Prostate gland (tissue), 2 donors: Measurements from ENCODE around the gene TAGLN. TPM values are rescaled to one million over a fixed set of nuclear protein-coding genes. Genes with fewer than 3 reads are reported as not detected.
"Not testable (repeated sequence)": the region's sequence is repeated elsewhere in the genome, so short reads cannot be mapped to it uniquely, and the experiment has no call there.

ENCODE experiments used
- DNase-seq: peaks from one replicate; pipeline ENCODE4 v3.0.0-alpha.2; 2019; ENCODE audit warnings: low spot score
- H3K27ac ChIP-seq, 2 donors: fragments of 200-600 bp; sonication (generic); 2 replicates each; pipeline ENCODE4 v1.5.1; 2017 to 2019
- H3K27me3 ChIP-seq: fragments of 200-600 bp; sonication (generic); replicated peaks from 2 replicates; pipeline ENCODE4 v1.5.1; 2019; ENCODE audit not compliant: insufficient read depth
- H3K36me3 ChIP-seq, 2 donors: fragments of 200-600 bp; sonication (generic); 1 replicate in 1 of 2; 2 replicates in 1 of 2; pipeline versions ENCODE4 v1.5.1 to v1.8.1; 2017 to 2019
- H3K4me1 ChIP-seq: fragments of 200-600 bp; sonication (generic); replicated peaks from 2 replicates; pipeline ENCODE4 v1.5.1; 2019
- H3K4me3 ChIP-seq, 2 donors: fragments of 200-600 bp; sonication (generic); 2 replicates each; pipeline ENCODE4 v1.5.1; 2017 to 2019
- H3K9me3 ChIP-seq: fragments of 200-600 bp; sonication (generic); 2 replicates; pipeline ENCODE4 v1.5.1; 2017
- CTCF ChIP-seq, 4 experiments: fragments of 200-600 bp in 2 of 4; fragments of 450-650 bp in 2 of 4; sonication (generic) in 2 of 4; IDR thresholded peaks; 1 replicate in 3 of 4; 2 replicates in 1 of 4; pipeline ENCODE4 v1.5.1; 2016 to 2019; ENCODE audit warnings: antibody characterized with exemption in 4 of 4, mild to moderate bottlenecking in 2 of 4, moderate library complexity in 2 of 4
- POLR2A ChIP-seq: fragments of 450-650 bp; IDR thresholded peaks from one replicate; pipeline ENCODE4 v1.6.1; 2016; ENCODE audit warnings: antibody characterized with exemption, mild to moderate bottlenecking
- POLR2AphosphoS5 ChIP-seq: sonication (generic); formaldehyde crosslinking; IDR thresholded peaks from one replicate; pipeline ENCODE4 v1.6.1; 2017; ENCODE audit warnings: antibody characterized with exemption
- WGBS: methylation state at CpG from one replicate; pipeline ENCODE4 v1.1.5; 2018; 5-methylcytosine and 5-hydroxymethylcytosine counted together
- intact Hi-C: fragments of 100-400 bp; cut with DNase I; formaldehyde crosslinking; loops from one replicate; pipeline ENCODE4 v1.14.2; 2022
- total RNA-seq, 2 donors: library from RNA; depleted of rRNA; stranded (reverse); fragments of >200 nt; gene quantifications; one replicate each; pipeline ENCODE4 v1.1.0, GENCODE V29; 2016

Gene TAGLN
- total RNA-seq, 2 donors from 2014 or later, result 2,153 to 2,440 TPM

GRCh38 chr11:117206111-117206510 lies 6.9 kb downstream of the TAGLN start:
- peaks cover 3 to 10% of the 10 kb centered on the region in 2 donors for H3K36me3 ChIP-seq
- H3K4me1 ChIP-seq, H3K27ac ChIP-seq, H3K9me3 ChIP-seq, H3K27me3 ChIP-seq, DNase-seq, intact Hi-C loops, H3K4me3 ChIP-seq: not testable (repeated sequence)
- peak; percentile 40 for TF ChIP-seq POLR2AphosphoS5
- WGBS, result 37% methylated on average over 6 of the region's 8 CpGs

DNA sequence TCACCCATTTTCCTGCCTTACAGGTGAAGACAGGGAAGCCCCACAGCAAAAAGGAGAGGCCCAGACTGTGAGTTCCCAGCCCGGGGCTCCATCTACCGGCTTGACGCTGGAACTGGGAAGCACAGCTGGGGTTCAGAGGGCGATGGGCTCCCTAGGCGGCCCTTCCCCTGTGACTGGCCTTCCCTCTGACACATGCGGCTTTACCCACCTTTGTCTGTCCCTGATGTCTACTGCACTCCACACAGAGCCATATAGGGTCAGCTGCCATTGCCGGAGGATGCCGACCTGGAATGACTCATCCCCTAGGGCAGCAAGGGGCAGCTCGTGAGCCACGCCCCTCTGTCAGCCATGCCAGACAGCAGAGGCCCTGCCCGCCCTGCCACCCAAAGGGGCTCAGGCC lies 7.7 kb downstream of the TAGLN start:
- H3K27ac ChIP-seq, H3K4me1 ChIP-seq, intact Hi-C loops, H3K9me3 ChIP-seq, DNase-seq, H3K27me3 ChIP-seq, H3K4me3 ChIP-seq: not testable (repeated sequence)
- H3K36me3 ChIP-seq, result peaks cover 3 to 10% of the 10 kb centered on the region in 2 donors
- no CpG with 5 or more reads among the region's 11 CpGs for WGBS

DNA sequence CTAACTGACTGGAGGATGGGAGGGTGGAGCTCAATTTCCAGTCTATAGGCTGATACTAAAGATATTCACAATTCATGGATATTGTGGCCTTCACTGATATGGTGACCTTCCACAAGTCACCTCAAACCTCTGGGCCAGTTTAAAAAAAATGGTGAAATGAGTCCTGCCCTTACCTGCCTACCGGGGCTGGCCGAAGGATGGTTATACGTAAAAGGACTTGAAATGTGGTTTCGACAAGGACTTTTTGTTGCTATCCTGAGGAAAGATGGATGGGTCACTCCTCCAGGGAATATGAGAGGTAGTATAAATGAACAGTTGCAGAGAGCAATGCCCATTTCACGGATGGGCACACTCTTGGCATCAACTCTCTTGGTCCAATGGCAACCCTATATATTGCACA lies 8.3 kb downstream of the TAGLN start:
- H3K36me3 ChIP-seq, result peaks cover 3 to 10% of the 10 kb centered on the region in 2 donors
- H3K27me3 ChIP-seq, DNase-seq, H3K9me3 ChIP-seq, intact Hi-C loops, H3K27ac ChIP-seq, H3K4me3 ChIP-seq, H3K4me1 ChIP-seq: not testable (repeated sequence)
- 77% methylated on average over 5 of the region's 5 CpGs for WGBS

DNA sequence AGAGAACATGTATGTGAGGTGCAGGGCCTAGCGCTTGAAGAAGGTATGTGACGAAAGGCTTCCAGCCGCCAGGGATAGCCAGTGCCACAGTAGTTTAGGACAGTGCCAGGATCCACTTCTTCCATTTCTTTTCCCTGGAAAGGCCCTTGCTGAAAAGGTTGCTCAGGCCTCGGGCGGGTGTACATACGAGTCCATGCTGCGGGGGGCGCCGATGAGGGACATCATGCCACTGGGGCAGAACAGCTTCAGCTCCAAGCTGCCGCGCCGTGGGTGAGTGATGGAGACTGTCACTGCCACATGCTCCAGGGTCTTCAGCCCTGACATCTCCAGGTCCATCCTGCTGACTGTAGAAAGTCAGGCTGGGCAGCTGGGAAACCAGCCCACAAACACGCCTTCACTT lies 9.5 kb downstream of the TAGLN start:
- H3K9me3 ChIP-seq, H3K4me1 ChIP-seq, H3K4me3 ChIP-seq, intact Hi-C loops, DNase-seq, H3K27ac ChIP-seq, H3K36me3 ChIP-seq, H3K27me3 ChIP-seq: not testable (repeated sequence)
- 81% methylated on average over 9 of the region's 13 CpGs for WGBS

GRCh38 chr11:117209351-117210125 lies 10.4 kb downstream of the TAGLN start:
- H3K27me3 ChIP-seq, intact Hi-C loops, H3K36me3 ChIP-seq, DNase-seq, H3K4me1 ChIP-seq, H3K4me3 ChIP-seq, H3K9me3 ChIP-seq, H3K27ac ChIP-seq: not testable (repeated sequence)
- 85% methylated on average over 8 of the region's 8 CpGs for WGBS

GRCh38 chr11:117210620-117211019 lies 11.4 kb downstream of the TAGLN start:
- WGBS, result 98% methylated on average over 3 of the region's 3 CpGs
- intact Hi-C loops, result no loop called here
- no peak overlapping the region for H3K4me3 ChIP-seq

DNA sequence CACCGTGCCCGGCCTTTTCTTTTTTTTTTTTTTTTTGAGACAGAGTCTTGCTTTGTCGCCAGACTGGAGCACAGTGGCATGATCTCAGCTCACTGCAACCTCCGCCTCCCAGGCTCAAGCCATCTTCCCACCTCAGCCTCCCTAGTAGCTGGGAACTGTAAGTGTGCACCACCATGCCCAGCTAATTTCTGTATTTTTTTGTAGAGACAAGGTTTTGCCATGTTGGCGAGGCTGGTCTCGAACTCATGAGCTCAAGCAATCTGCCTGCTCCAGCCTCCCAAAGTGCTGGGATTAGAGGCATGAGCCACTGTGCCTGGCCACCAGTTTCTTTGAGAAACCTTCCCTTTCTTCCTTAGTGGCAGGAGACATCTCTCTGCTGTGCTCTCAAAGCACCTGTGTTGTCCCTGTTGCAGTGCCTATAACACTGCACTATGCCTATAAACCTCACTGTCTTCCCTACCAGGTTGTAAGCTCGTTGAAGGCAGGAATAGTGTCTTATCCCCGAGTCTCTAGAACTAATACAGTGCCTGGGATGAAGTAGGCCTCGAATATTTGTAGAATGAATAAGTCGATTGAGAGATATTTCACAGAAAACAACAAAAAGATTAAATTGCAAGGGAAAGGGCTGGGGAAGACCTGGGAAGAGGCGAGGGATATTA lies 13.7 kb downstream of the TAGLN start:
- TF ChIP-seq POLR2A (no peak), CTCF (IDR thresholded peaks at IDR 0.05) (no peak), POLR2AphosphoS5 (no peak)
- no peak overlapping the region for H3K4me3 ChIP-seq
- H3K36me3 ChIP-seq, result no peaks in the 10 kb centered on the region
- DNase-seq, result no peak
- H3K27me3 ChIP-seq, result no peaks in the 10 kb centered on the region
- H3K27ac ChIP-seq, result no peak overlapping the region
- 94% methylated on average over 9 of the region's 11 CpGs for WGBS
- intact Hi-C loops, result no loop called here
- no peaks in the 10 kb centered on the region for H3K9me3 ChIP-seq
- no peaks in the 10 kb centered on the region for H3K4me1 ChIP-seq

More at GRCh38 chr11:117210620-117211019, 11.4 kb downstream of the TAGLN start:
- TF ChIP-seq POLR2A (no peak), CTCF (IDR thresholded peaks at IDR 0.05) (no peak), POLR2AphosphoS5 (no peak)
- Histone ChIP-seq H3K27me3 (no peaks in the 10 kb centered on the region), H3K36me3 (no peaks in the 10 kb centered on the region), H3K4me1 (no peaks in the 10 kb centered on the region), H3K27ac (no peak overlapping the region), H3K9me3 (no peaks in the 10 kb centered on the region)
- DNase-seq, result no peak
